Activated CD8-positive, alpha-beta memory T cell treated with anti-CD3 and anti-CD28 coated beads, Interleukin-2, amount 10 ng/mL, durations not matched to agents 7 days and 5 days (primary cell): ENCODE data around the gene PUS7L. TPM values are rescaled to one million over a fixed set of nuclear protein-coding genes. Genes with fewer than 3 reads are reported as not detected.
"Not testable (repeated sequence)": the region's sequence is repeated elsewhere in the genome, so short reads cannot be mapped to it uniquely, and the experiment has no call there.

ENCODE experiments used
- ATAC-seq: fragments of 150-1000 bp; cut with Tn5 transposase; one replicate; pipeline ENCODE4 v1.10.0; 2021; ENCODE audit warnings: moderate library complexity
- CTCF ChIA-PET: fragments of 350-600 bp; sonication (Branson Sonifier 250); formaldehyde crosslinking; loops from one replicate; lab custom pipeline; 2021; ENCODE audit warnings: antibody characterized with exemption; lab: Charles Lee
- DNase-seq: peaks from one replicate; pipeline ENCODE4 v3.0.0-alpha.2; 2020
- H3K27ac Mint-ChIP-seq: one replicate; pipeline ENCODE4 v1.8.0; 2021; ENCODE audit warnings: mild to moderate bottlenecking, mixed read lengths
- H3K27me3 Mint-ChIP-seq: one replicate; pipeline ENCODE4 v1.8.0; 2021; ENCODE audit warnings: mixed read lengths
- H3K36me3 Mint-ChIP-seq: one replicate; pipeline ENCODE4 v1.8.0; 2021; ENCODE audit warnings: mild to moderate bottlenecking, mixed read lengths
- H3K4me1 Mint-ChIP-seq: one replicate; pipeline ENCODE4 v1.8.0; 2021; ENCODE audit warnings: mixed read lengths
- H3K4me3 Mint-ChIP-seq: one replicate; pipeline ENCODE4 v1.8.0; 2021; ENCODE audit warnings: mild to moderate bottlenecking, moderate library complexity, mixed read lengths
- H3K9me3 Mint-ChIP-seq: one replicate; pipeline ENCODE4 v1.8.0; 2022; ENCODE audit warnings: low read depth, mixed read lengths
- total RNA-seq, 2 experiments: library from RNA; stranded (reverse); gene quantifications; one replicate each; pipeline ENCODE4 v1.2.3, GENCODE V29; 2021

PUS7L gene
- total RNA-seq, 2 experiments from 2014 or later, result 16.0 to 23.5 TPM

DNA sequence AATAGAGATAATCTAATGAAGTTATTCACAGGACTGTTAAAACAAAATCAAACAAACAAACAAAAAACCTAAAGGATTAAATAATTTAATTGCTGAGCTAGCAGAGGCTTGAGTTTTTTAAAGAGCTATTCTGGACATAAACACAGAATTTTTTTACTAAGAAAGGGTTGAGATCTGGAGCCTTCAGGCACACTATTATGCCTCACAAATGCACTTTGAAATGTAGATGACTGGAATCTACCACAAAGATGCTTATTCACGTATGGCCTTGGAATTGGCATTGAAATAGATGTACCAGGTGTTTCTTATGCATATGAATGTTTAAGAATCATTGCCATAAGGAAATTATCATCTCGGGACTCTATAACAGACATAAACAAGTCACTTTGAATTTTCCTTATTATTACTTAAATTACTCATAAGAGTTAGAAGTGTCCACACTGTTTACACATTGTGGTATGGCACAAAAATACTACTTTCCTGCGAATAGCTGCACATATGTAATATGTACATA lies 21.6 kb downstream of the PUS7L start:
- H3K4me1 Mint-ChIP-seq, result peaks cover 3% of the 10 kb centered on the region
- H3K27me3 Mint-ChIP-seq, result no peaks in the 10 kb centered on the region
- CTCF ChIA-PET, result no interaction called here
- peaks cover 28% of the 10 kb centered on the region for H3K36me3 Mint-ChIP-seq
- H3K9me3 Mint-ChIP-seq, result no peaks in the 10 kb centered on the region
- H3K27ac Mint-ChIP-seq, result no peak overlapping the region
- no peak overlapping the region for H3K4me3 Mint-ChIP-seq
- DNase-seq (no peak), ATAC-seq (no peak)

DNA sequence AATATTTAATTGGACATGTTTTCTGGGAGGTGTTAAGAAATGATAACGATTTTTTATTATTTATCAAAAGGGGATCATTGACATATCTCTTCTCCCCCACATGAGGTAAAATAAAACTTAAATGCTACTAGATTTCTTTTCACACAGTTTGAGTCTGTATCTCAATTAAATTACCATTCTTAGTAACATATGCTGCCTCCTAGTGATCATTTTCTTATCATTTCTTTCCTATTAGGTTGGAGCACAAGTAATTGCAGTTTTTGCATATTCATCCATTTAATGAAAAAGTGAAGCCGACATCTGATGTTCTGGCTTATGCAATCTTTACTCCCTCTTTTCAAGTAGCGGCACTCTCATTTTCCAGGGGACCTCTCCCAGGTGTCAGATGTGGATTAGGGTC lies 24.9 kb downstream of the PUS7L start:
- Mint-ChIP-seq H3K27me3 (no peaks in the 10 kb centered on the region), H3K27ac (no peak overlapping the region), H3K4me1 (no peaks in the 10 kb centered on the region), H3K9me3 (no peaks in the 10 kb centered on the region), H3K4me3 (no peak overlapping the region), H3K36me3 (peaks cover 17% of the 10 kb centered on the region)
- CTCF ChIA-PET, result no interaction called here
- no peak for ATAC-seq
- no peak for DNase-seq

DNA sequence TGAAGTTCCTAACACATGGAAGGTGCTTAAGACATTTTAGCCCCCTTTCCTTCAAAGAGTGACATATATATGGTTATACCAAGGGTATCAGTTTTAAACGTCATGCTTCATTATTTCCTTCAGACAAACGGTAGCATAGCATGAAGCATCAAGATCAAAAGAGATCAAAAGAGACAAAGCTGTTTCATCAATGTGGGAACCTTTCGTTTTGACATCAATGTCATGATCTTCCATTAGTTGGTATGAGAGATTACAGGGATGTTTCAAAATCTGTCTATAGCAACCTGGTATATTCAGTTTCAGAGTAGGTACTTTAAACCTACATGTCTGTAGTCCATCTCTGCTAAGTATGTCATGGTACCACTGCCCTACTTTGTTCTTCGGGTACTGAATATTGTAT lies 28.3 kb downstream of the PUS7L start:
- H3K4me1 Mint-ChIP-seq, result no peaks in the 10 kb centered on the region
- no peaks in the 10 kb centered on the region for H3K27me3 Mint-ChIP-seq
- ATAC-seq, result no peak

DNA sequence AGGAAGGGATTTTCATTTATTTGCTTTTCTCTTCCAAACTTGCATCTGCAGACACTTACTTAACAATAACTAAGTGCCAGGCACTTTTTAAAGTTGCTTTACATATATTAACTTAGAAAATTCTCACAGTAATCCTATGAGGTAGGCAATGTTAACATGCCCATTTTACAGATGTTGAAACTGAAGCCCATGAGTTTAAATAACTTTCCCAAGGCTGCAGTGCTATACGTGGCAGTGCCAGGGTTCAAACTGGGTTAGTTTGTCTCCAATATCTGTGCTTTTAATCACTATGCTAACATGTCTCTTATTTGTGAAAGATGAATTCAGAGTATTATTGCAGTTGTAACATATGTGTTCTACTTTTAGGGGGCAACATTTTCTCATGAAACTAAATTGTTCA lies 29.9 kb downstream of the PUS7L start:
- Mint-ChIP-seq H3K9me3 (no peaks in the 10 kb centered on the region), H3K4me1 (no peaks in the 10 kb centered on the region), H3K27me3 (no peaks in the 10 kb centered on the region), H3K27ac (no peak overlapping the region), H3K36me3 (peaks cover 19% of the 10 kb centered on the region), H3K4me3 (no peak overlapping the region)
- DNase-seq (no peak), ATAC-seq (no peak)
- CTCF ChIA-PET, result no interaction called here

More for the DNA sequence above, 28.3 kb downstream of the PUS7L start:
- peaks cover 19% of the 10 kb centered on the region for H3K36me3 Mint-ChIP-seq
- H3K9me3 Mint-ChIP-seq, result no peaks in the 10 kb centered on the region
- DNase-seq, result no peak
- no peak overlapping the region for H3K27ac Mint-ChIP-seq
- CTCF ChIA-PET, result no interaction called here
- H3K4me3 Mint-ChIP-seq, result no peak overlapping the region

DNA sequence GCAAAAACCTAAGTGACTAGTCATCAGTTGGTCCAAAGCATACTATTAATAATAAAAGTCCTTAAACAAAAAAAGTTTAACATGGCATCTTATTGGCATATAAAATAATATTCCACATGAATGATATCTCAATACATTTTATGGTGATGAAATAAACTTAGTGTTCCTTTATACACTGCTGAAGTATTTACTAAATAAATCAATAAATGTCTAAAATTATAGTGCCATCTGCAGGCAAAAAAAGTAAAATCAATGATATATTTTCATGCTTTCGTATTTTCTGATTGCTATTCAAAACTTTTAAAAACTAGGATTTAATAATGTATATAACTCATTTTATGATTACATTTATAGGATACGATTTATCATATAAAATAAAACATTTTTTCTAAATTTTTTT lies 30.5 kb downstream of the PUS7L start:
- Mint-ChIP-seq H3K27ac (no peak overlapping the region), H3K27me3 (no peaks in the 10 kb centered on the region)
- ATAC-seq, result no peak

DNA sequence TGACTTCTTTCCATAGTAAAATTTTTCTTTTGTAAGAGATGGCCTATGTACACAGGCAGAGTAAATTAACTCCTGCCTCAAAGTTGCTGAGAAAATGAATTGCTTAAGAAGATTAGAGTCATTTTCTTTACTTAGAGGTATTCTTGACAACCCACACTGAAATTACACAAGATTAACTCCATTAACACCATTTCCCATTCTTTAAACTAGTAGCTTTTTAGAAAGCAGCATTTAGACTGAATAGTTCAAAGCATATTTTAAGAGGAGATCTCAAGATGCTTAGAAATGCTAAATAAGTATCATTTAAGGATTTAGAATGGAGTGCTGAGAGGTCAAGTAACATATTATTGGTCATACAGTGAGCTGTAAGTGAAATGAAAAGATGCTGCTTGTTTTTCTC lies 35.5 kb downstream of the PUS7L start:
- CTCF ChIA-PET, result no interaction called here
- no peak overlapping the region for H3K27ac Mint-ChIP-seq
- peaks cover 12% of the 10 kb centered on the region for H3K36me3 Mint-ChIP-seq
- no peaks in the 10 kb centered on the region for H3K9me3 Mint-ChIP-seq
- ATAC-seq (no peak), DNase-seq (no peak)
- H3K27me3 Mint-ChIP-seq, result no peaks in the 10 kb centered on the region
- H3K4me1 Mint-ChIP-seq, result no peaks in the 10 kb centered on the region
- H3K4me3 Mint-ChIP-seq, result no peak overlapping the region

More for the DNA sequence above, 30.5 kb downstream of the PUS7L start:
- peaks cover 19% of the 10 kb centered on the region for H3K36me3 Mint-ChIP-seq
- no peak for DNase-seq
- CTCF ChIA-PET, result no interaction called here
- H3K4me3 Mint-ChIP-seq, result no peak overlapping the region
- H3K4me1 Mint-ChIP-seq, result no peaks in the 10 kb centered on the region
- no peaks in the 10 kb centered on the region for H3K9me3 Mint-ChIP-seq

DNA sequence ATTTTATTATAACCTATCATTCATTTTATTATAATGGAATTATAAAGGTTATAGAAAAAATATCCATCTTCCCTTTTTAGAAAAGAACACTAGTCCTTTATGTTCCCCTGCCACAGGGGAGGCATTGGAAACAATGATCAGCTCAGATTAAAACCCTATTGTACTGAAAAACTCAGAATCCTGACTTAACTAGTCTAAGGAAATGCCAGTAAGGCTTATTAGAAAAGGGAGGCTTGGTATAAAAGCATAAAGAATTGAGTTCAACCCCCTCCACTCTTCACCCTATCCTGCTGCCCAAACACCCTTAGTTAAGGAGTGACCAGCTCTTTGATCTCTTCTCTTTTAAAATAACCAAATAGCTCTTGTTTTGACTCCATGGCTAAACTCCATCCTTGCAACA lies 36.0 kb downstream of the PUS7L start:
- Mint-ChIP-seq H3K27me3 (no peaks in the 10 kb centered on the region), H3K36me3 (peaks cover 12% of the 10 kb centered on the region), H3K27ac (no peak overlapping the region), H3K4me1 (no peaks in the 10 kb centered on the region), H3K9me3 (no peaks in the 10 kb centered on the region), H3K4me3 (no peak overlapping the region)
- no peak for ATAC-seq
- no peak for DNase-seq
- CTCF ChIA-PET, result no interaction called here

DNA sequence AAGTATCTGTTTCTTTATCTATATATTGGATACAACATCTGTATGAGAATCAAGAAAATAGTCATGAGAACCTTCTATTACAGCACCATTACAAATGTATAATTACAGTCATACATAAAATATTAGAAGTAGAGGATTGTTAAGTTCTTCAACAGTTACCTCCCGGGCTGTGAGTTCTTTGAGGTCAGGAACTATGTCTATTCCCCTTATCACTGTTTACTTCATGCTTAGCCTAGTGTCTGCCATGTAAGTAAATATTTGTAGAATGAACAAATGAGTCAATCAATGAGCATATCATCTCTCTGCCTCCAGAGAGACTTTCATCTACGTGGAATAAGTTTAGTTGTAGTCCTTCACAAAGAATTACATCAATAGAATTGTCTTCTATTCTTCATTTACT lies 47.2 kb downstream of the PUS7L start:
- H3K9me3 Mint-ChIP-seq, result no peaks in the 10 kb centered on the region
- ATAC-seq, result no peak
- CTCF ChIA-PET, result no interaction called here
- H3K36me3 Mint-ChIP-seq, result no peaks in the 10 kb centered on the region
- H3K27me3 Mint-ChIP-seq, result peaks cover 10% of the 10 kb centered on the region
- no peak for DNase-seq
- no peaks in the 10 kb centered on the region for H3K4me1 Mint-ChIP-seq
- H3K27ac Mint-ChIP-seq, result no peak overlapping the region
- H3K4me3 Mint-ChIP-seq, result no peak overlapping the region

DNA sequence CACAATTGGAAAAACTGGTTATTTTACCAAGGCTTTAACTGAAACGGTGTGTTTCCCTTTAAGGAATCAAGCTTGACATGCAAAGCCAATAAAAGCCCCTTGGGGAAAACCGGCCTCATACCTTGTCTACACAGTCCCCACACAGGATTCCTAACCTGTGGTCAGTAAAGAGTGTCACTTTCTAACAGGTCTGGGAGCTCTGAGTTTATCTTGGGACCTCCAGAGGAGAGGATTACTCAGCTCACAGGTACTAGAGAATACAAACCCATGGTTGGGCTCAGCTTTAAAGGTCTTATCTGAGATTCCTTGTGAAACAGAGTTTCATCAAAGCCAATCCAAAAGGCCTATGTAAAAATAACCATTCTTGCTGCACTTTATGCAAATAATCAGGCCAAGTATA lies 54.8 kb downstream of the PUS7L start:
- H3K4me3 Mint-ChIP-seq, H3K27ac Mint-ChIP-seq, DNase-seq, H3K4me1 Mint-ChIP-seq, ATAC-seq, H3K9me3 Mint-ChIP-seq, H3K27me3 Mint-ChIP-seq, H3K36me3 Mint-ChIP-seq, CTCF ChIA-PET: not testable (repeated sequence)

DNA sequence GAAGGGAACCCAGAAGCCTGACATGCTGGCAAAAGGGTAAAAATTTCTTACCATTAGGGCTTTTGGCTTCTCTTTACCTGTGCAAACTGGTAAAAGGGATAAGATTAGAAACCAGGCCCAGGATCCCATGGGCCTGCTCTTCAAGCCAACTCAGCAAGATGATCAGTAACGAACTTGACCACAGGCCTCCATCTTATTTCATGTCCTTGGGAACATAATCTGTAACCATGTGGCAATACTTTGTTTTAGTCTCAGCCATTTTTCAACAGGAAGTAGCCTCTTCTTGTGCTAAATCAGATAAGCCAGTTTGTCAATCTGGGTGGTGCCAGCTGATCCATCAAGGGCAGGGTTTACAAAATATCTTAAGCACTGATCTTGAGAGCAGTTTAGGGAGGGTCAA lies 57.4 kb downstream of the PUS7L start:
- CTCF ChIA-PET, H3K27me3 Mint-ChIP-seq, ATAC-seq, H3K4me1 Mint-ChIP-seq, H3K36me3 Mint-ChIP-seq, DNase-seq, H3K27ac Mint-ChIP-seq, H3K9me3 Mint-ChIP-seq, H3K4me3 Mint-ChIP-seq: not testable (repeated sequence)

DNA sequence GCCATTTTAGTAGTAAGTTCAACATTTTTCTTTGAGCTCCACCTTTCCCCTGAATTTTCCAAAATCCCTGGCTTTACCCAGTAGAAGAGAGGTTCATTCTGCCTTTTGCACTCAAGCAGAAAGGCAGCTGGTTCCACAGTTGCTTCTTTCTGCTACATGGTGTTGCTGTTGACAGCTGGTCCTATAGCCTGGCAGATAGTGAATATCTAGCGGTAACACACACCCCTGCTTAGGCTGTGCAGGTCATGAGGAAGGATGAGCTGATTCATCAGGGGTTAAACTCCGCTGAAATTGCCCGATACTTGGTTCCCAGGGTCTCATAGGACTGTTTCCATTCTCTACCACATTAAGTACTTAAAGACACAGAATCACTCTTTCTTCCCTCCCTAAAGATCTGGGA lies 62.4 kb downstream of the PUS7L start:
- Mint-ChIP-seq H3K27ac (no peak overlapping the region), H3K27me3 (peaks cover 9% of the 10 kb centered on the region), H3K9me3 (no peaks in the 10 kb centered on the region), H3K36me3 (no peaks in the 10 kb centered on the region), H3K4me3 (no peak overlapping the region), H3K4me1 (peaks cover 4% of the 10 kb centered on the region)
- ATAC-seq, result no peak
- no peak for DNase-seq
- CTCF ChIA-PET, result no interaction called here

DNA sequence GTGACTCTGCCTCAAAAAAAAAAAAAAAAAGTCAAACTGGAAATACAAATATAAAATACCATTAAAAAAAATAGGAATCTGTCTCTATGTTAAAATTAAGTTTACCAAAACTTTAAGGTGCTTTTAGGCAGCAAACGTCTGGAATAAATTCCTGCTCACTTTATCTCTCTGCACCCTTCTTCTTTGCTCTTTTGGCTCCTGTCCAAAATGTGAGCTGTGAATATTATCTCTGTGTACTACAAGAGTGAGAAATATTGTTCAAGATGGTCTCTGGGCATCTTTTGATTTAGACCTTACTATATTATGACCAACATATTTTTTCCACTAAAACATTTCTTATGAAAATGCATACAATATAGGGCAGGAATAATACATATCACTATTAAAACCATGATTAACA lies 63.7 kb downstream of the PUS7L start:
- Mint-ChIP-seq H3K4me3 (no peak overlapping the region), H3K4me1 (peaks cover 4% of the 10 kb centered on the region), H3K27ac (no peak overlapping the region), H3K27me3 (peaks cover 12% of the 10 kb centered on the region), H3K36me3 (no peaks in the 10 kb centered on the region), H3K9me3 (no peaks in the 10 kb centered on the region)
- no peak for DNase-seq
- CTCF ChIA-PET, result no interaction called here
- no peak for ATAC-seq

DNA sequence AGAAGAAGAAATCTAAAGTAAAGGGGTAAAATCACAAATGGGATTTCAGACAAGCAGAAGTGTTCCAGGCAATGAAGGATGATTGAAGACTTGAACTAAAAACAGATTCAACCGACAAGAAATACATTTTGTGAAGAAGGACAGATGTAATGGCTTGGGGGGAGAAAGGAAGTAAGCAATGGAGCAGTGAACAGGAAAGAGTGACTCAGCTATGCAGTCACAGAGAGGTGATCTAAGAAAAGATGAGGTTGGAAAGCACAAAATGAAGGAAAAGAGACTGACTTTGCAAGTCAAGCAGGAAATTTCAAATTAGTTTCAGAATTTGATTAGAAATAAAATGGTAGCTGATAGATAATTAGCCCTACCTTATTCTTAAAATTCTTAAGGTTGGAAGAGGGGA lies 66.5 kb downstream of the PUS7L start:
- no peaks in the 10 kb centered on the region for H3K9me3 Mint-ChIP-seq
- CTCF ChIA-PET, result no interaction called here
- H3K36me3 Mint-ChIP-seq, result no peaks in the 10 kb centered on the region
- no peak overlapping the region for H3K4me3 Mint-ChIP-seq
- peaks cover 4% of the 10 kb centered on the region for H3K4me1 Mint-ChIP-seq
- H3K27me3 Mint-ChIP-seq, result peaks cover 18% of the 10 kb centered on the region
- ATAC-seq, result no peak
- DNase-seq, result no peak
- H3K27ac Mint-ChIP-seq, result no peak overlapping the region

DNA sequence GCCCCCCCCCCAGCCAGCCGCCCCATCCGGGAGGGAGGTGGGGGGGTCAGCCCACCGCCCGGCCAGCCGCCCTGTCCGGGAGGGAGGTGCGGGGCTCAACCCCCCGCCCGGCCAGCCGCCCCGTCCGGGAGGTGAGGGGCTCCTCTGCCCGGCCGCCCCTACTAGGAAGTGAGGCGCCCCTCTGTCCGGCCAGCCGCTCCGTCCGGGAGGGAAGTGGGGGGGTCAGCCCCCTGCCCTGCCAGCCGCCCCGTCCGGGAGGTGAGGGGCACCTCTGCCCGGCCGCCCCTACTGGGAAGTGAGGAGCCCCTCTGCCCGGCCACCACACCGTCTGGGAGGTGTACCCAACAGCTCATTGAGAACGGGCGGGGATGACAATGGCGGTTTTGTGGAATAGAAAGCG lies 73.1 kb downstream of the PUS7L start:
- ATAC-seq, H3K27ac Mint-ChIP-seq, DNase-seq, H3K36me3 Mint-ChIP-seq, CTCF ChIA-PET, H3K9me3 Mint-ChIP-seq, H3K4me3 Mint-ChIP-seq, H3K4me1 Mint-ChIP-seq: not testable (repeated sequence)
- H3K27me3 Mint-ChIP-seq, result peaks cover 11% of the 10 kb centered on the region
